ENCODE measurements around the gene CHCHD4.
A peak's percentile ranks its signal among the peaks of the same experiment; 100 is the strongest.
"Not testable (repeated sequence)": the region's sequence is repeated elsewhere in the genome, so short reads cannot be mapped to it uniquely, and the experiment has no call there.

The CHCHD4 gene

DNA sequence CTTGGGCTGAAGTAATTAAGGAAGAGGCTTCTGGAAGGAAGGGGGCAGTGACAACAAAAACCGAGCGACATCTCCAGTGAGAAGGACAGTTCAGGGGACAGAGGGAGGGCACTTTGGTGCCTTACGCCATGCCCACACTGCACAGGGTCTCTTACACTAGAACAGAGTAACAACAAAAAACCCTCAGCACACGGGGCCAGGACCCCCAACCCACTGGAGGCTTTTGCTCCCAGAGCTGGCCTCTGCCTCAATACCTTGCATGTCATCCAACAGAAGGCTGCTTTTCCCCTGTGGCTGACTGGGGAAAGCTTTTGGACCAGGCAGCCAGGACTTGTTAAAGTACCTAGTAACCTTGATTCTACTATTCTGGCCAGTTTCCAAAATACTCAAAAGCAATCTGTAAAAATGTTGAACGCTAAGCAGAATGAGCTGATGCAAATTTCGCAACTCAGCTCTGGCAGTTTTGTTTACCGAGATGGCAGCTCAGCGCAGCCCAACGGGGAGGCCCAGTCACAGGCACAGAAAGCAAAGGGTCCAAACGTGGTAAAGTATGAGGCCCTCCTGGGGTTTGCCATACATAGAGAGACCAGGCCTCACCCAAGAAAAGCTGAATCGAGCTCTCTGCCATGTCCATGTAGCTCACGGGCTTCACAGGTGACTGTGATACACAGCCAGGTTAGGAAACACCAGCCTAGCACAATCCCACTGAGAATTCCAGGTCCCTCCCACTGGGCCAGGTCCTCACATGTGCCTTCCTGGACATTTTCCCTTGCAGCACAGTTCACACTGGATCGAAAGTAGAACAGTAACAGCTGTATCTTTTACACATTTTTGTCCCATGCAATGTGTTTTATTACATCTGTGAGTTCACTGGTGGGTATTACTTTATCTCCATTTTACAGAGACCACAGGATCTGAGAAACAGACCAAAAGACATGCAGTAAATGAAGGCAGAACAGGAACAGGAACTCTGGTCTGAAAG lies 6.0 kb downstream of the CHCHD4 start:
- DNase-seq: no peak

DNA sequence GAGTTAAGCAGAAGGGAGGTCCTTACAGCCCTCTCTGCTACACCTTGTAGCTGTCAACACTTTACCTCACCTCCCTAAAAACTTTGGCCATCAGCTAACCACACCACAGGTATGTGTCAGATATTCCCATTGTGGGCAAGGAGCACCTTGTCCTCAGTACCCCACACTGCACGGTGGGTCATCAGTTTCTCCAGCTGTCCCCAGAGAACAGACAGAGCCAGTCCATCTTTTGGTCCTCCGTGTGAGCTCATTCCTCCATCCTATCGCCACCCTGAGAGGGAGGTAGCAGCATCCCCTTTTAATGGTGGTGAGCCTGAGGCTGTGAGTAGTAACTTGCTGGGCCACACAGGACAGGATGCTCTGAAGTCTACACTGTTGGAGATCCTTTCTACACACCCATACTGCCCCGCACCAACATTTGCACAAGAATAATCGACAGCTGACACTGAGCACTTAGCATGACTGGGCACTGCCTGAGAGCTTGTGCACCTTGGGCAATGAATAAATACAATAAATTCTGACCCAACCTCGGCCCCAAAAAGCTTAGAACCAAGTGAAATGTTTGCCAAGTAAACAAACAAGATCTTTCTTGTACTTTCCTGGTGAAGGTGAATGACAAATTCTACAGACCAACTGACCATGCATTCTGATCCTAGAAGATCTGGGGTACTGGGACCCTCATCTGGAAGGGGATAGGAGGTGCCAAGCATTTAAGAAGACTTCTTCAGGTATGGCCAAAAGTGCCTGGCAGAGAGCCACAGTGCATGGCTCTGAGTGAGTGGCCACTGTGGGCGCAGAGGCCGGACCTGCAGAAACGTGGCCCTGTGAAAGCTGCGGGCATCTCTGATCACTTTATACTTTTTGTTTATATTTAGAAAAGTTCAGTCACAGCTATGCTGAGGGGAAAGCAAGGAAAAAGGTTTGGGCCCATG lies 6.9 kb downstream of the CHCHD4 start:
- no peak for DNase-seq

DNA sequence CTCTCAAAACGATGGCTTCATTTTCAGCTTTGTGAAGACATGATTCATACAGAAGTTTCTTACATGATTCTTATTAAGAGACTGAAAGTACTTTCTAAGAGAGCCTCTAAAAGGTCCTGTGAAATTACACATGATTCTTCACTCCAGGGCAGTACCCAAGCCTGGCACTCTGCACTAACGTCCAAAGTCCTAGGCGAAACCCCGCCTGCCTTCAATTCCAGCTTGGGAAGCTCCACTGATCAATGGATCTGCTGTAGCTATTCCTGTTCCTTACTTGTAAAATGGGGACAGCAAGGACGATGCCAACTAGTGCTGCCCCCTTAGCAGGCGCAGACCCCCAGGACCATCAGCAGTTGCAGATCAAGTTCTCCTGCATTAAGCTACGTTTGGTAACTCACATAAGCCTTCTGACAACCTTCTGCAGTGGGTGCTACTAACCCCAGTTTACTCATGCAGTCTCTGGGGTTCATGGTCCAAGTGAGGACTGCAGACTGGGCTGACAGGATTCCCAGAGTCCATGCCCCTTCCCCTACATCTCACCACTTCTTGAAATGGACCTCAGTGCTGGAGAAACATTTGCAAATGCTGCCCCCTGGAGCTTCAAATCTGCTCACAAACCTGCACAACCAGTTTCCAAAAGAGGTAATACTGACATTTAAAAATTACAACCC lies 10.6 kb downstream of the CHCHD4 start:
- DNase-seq: peak in 1 of 3 experiments; percentile 10

DNA sequence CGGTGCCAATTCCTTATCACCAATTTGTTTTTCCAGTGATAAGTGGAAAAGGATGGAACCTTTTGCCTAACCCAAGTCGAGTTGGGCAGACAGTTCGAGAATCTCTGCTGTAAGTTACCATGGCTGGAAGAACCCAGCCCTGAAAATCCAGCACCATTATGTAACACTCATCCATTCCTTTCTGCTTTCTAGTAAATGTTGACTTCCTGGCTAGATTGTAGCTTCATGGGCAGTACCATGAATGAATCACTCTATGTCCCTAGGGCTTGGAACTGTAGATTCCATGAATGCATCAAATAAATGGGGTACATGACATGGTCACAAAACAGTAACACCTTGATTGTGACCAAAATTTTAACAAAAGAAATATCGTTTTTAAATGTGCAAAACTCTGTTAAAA lies 14.0 kb downstream of the CHCHD4 start:
- no peak for DNase-seq

DNA sequence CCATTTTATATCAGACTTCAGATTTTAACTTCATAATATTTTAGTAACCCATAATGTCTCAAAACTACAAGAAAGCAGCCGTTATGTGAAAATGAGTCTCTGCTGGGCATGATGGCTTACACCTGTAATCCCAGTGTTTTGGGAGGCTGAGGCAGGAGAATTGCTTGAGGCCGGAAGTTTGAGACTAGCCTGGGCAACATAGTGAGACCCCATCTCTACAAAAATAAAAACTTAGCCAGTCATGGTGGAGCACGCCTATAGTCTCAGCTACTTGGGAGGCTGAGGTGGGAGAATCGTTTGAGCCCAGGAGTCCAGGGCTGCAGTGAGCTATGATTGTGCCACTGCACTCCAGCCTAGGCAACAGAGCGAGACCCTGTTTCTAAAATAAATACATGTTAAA lies 14.8 kb downstream of the CHCHD4 start:
- DNase-seq: not testable (repeated sequence)

DNA sequence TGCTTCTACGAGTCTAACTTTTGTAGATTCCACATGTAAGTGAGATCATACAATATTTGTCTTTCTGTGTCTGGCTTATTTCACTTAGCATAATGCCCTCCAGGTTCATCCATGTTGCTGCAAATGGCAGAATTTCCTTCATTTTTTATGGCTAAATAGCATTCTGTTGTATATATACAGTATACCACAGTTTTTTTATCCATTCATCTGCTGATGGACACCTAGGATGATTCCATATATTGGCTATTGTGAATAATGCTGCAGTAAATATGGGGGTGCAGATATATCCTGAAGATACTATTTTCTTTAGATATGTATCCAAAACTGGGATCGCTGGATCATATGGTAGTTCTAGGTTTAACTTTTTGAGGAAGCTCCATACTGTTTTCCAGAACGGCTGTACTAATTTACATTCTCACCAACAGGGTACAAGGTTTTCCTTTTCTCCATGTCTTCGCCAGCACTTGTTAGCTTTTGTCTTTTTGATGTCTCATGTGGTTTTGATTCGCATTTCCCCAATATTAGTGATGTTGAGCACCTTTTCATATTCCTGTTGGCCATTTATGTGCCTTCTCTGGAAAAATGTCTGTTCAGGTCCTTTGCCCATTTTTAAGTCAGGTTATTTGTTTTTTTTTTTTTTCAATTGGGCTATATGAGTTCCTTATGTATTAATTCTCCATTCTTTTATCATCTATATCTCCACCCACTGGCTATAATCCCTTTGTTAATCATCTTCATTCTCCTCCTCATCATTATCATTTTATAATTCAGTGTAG lies 26.9 kb downstream of the CHCHD4 start:
- no peak for DNase-seq

DNA sequence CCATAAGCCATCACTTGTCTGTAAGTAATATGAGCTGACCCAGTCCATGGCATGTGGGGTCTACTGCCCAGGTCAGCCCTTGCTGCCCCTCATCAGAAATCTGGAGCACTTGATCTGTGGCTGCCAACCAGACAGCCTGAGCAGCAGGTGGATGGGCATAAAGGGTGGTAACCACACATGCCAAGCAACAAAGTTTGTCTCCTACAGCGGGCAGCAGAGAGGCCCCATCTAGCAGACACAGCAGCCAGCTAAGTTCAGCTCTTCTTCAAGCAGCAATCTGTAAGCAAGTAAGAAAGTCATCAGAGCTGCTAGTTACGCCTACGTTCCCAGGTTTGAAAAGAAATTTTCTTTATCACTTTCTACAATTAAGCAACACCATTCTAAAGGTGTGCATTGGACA lies 27.9 kb downstream of the CHCHD4 start:
- no peak for DNase-seq

DNA sequence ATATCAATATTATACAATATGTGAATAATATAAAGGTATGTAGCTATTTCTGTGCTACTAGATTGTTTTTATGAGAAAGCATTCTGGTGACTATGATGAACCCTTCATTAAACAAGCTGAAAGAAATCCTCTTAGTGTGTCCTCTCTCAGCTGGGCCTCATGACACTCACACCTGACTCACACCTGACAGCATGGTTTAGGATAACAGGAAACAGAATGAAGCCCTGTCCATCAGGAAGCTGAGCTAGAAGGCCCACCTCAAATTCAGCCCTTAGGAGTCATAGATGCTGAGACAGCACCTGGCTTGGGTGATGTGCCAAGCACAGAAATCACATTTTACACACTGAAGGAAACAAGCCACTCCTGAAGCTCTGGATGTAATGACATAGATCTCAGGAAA lies 30.8 kb downstream of the CHCHD4 start:
- peak in 1 of 3 experiments; percentile 1 for DNase-seq

DNA sequence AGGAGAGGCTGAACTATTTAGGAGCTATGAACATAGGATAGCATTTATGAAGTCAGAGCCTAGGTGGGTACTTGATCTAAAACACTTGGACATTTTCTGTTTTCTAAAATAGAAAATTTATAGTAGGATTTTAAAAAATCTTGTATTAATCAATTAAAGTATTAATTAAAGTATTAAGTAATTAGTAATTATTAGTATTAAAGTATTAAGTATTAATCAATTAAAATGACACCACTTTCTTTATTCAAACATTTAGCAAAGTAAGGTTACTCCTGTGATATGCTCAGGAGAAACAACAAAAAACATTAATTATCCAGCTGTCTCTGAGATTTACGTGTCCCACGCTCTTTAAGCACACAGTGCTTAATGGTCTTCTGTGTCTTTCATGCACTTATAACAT lies 32.2 kb downstream of the CHCHD4 start:
- no peak for DNase-seq

DNA sequence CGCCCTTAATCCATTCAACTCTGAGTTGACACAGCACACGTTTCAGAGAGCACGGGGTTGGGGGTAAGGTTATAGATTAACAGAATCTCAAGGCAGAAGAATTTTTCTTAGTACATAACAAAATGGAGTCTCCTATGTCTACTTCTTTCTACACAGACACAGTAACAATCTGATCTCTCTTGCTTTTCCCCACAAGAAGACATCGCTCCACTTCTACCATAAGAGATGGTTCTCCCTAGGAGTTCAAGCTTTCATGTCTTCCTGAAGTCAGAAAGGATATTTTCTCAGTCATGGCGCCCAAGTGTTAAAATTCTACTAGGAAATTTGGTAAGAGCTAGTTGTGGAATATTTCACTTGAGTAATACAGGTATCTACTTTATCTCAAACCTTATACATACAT lies 32.7 kb downstream of the CHCHD4 start:
- DNase-seq: not testable (repeated sequence)

DNA sequence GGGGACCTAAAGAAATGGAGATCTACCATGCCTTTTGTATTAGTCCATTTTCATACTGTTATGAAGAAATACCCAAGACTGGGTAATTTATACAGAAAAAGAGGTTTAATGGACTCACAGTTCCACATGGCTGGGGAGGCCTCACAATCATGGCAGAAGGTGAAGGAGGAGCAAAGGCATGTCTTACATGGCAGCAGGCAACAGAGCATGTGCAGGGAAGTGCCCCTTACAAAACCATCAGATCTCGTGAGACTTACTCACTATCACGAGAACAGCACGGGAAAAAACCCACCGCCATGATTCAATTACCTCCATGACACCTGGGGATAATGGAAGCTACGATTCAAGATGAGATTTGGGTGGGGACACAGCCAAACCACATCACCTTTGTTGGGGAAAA lies 37.2 kb downstream of the CHCHD4 start:
- DNase-seq: not testable (repeated sequence)

DNA sequence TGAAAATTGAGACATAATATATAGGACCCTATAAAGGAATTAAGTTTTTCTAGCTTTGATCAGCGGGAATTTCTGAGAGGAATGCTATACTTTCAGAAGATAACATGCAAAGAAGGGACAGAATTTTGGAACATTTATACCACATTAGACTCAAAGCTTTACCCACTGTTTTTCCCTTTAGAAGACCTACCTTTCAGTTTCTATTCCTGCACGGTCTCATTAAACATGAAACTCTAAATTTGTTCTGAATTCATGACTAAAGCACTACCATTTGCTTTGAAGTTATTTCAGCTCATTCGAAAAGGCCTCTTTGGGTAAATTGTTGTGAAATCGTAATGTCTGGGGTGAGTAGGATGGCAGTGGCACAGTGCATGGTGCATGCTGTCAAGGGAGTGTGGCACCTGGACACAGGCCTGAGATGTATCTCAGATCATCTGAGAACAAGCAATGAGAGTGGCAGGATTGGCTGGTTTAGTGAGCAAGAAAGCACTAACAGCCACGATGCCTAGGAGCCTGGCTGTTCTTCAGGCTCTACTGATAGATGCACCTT lies 42.5 kb downstream of the CHCHD4 start:
- no peak for DNase-seq

DNA sequence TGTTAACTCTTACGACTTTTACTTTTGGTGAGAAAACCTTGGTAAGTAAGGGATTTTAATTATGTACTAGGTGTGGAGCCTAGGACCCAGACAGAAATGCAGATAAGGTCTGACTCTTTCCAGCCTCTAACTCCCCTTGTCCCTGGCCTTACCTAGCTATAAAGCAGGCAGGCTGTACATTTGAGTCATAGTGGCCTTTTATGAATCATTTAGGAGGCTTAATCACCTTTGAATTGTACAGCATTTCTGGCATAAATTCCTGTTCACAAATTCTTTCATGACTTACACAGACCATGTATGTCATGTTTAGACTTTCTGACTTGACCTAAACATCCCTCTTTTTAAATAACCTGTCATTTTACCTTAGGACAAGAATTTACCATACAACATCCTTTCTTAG lies 47.4 kb downstream of the CHCHD4 start:
- DNase-seq: no peak

DNA sequence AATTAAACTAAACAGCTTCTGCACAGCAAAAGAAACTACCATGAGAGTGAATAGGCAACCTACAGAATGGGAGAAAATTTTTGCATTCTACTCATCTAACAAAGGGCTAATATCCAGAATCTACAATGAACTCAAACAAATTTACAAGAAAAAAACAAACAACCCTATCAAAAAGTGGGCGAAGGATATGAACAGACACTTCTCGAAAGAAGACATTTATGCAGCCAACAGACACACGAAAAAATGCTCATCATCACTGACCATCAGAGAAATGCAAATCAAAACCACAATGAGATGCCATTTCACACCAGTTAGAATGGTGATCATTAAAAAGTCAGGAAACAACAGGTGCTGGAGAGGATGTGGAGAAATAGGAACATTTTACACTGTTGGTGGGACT lies 49.4 kb downstream of the CHCHD4 start:
- DNase-seq: not testable (repeated sequence)

DNA sequence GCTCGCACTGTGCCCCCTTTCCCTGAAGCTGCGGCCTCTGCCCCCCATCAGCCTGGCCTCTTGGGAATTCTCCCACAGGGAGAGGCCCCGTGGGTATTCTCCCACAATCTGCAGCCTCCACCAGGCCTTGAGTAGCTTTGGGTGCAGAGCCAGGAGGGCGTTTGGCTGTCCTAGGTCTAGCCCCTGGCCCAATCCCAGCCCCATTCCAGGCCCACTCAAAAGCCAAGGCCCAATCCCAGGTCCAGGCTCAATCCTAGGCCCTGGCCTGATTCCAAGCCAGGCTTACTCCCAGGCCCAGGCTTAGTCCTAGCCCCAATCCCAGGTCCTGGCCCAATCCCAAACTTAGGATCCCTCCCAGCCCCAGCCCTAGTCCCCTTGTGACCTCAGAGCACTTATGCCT lies 59.8 kb downstream of the CHCHD4 start:
- no peak for DNase-seq

DNA sequence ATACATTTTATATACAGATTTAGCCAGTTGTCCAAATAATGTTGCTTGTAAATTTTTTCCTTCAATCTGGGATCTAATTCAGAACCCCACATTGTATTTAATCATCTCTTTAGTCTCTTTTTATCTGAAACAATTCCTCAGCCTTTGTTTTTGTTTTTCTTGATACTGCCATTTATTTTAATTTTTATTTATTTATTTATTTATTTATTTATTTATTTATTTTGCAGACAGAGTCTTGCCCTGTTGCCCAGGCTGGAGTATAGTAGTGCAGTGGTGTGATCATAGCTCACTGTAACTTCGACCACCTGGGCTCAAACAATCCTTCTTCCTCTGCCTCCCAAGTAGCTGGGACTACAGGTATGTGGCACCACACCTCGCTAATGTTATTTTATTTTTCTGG lies 61.5 kb downstream of the CHCHD4 start:
- DNase-seq: no peak
